ENCODE data around the gene CST5.

GRCh38 chr20:23857962-23858595 lies 21.5 kb downstream of the CST5 start:
- TF ChIP-seq EZH2 (IDR thresholded peaks at IDR 0.05; ENCODE audit: low read length) (no peak), CTCF (optimal IDR thresholded peaks at IDR 0.05 in 1 of 3, IDR thresholded peaks at IDR 0.05 in 1 of 3, conservative IDR thresholded peaks at IDR 0.05 in 1 of 3; ENCODE audit: extremely low read depth in 1 of 3, insufficient read depth in 2 of 3, low read length in 3 of 3) (no peak)

All from keratinocyte (primary cell).